Measurements from ENCODE around the gene SMAD3. TPM values are rescaled to one million over a fixed set of nuclear protein-coding genes. Genes with fewer than 3 reads are reported as not detected.
"Not testable (repeated sequence)": the region's sequence is repeated elsewhere in the genome, so short reads cannot be mapped to it uniquely, and the experiment has no call there.

The SMAD3 gene
- total RNA-seq, 2 donors from 2014 or later: 47.9 to 78.5 TPM

DNA sequence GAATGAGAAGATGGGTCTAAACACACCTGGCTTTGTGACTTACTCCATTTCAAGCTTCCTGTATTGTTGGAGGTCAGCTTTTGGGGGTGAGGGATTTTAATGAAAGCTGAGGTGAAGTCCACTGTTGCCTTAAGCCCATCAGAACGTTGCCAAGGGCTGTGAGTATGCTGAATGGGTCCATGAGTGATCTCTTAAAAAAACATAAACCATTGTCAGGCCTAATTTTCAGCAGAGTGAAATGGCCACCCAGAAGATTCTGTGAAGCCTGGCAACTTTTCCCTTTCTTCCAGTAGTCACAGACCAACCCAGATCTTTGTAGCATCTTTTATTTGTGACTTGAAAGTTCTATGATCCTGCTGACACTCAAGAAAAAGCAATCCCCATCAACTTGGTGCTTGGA, 87.0 kb downstream of the SMAD3 start:
- ATAC-seq (ENCODE audit: insufficient number of reproducible peaks, low FRiP score, low read depth): no peak
- no peak for DNase-seq (ENCODE audit: low spot score)
- Histone ChIP-seq H3K4me1 (ENCODE audit: control insufficient read depth in 1 of 2, low read depth in 2 of 2) (peaks cover 31 to 52% of the 10 kb centered on the region in 2 donors), H3K27ac (no peak overlapping the region), H3K9me3 (no peaks in the 10 kb centered on the region), H3K27me3 (replicated peaks; ENCODE audit: insufficient read depth) (no peaks in the 10 kb centered on the region), H3K36me3 (no peaks in the 10 kb centered on the region), H3K4me3 (no peak overlapping the region)
- TF ChIP-seq, protein P1, sequence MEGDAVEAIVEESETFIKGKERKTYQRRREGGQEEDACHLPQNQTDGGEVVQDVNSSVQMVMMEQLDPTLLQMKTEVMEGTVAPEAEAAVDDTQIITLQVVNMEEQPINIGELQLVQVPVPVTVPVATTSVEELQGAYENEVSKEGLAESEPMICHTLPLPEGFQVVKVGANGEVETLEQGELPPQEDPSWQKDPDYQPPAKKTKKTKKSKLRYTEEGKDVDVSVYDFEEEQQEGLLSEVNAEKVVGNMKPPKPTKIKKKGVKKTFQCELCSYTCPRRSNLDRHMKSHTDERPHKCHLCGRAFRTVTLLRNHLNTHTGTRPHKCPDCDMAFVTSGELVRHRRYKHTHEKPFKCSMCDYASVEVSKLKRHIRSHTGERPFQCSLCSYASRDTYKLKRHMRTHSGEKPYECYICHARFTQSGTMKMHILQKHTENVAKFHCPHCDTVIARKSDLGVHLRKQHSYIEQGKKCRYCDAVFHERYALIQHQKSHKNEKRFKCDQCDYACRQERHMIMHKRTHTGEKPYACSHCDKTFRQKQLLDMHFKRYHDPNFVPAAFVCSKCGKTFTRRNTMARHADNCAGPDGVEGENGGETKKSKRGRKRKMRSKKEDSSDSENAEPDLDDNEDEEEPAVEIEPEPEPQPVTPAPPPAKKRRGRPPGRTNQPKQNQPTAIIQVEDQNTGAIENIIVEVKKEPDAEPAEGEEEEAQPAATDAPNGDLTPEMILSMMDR (IDR thresholded peaks at IDR 0.05): no peak

DNA sequence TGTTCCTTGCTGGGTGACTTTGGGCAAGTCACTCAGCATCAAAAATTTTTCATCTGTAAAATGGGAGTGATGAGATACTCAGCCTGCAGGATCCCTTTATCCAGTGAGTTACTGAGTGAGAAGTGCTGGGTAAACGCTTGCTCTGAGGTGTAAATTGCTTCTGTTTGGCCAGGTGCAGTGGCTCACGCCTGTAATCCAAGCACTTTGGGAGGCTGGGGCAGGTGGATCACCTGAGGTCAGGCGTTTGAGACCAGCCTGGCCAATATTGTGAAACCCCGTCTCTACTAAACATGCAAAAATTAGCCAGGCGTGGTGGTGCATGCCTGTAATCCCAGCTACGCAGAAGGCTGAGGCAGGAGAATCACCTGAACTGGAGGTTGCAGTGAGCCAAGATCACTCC, 87.6 kb downstream of the SMAD3 start:
- H3K27me3 ChIP-seq (replicated peaks; ENCODE audit: insufficient read depth); H3K27ac ChIP-seq; DNase-seq (ENCODE audit: low spot score): not testable (repeated sequence)

DNA sequence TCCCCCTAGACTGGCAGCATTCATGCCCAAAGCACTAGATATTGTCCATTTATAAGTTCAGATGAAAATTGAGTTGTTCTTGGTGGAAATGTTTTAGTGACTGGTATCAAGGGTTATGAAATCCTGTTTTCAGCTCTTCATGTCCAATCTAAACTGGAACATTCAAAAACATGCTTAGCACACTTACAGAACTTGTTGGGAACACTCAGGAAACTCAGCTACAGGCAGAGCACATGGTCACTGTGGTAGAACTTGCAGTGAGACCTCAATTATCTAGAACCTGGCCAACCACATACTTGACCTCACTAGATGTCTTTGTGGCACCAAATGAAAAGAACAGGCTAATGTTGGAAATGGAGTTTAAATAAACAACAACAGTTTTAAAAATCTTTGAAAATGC, 88.8 kb downstream of the SMAD3 start:
- peaks cover 19 to 46% of the 10 kb centered on the region in 2 donors for H3K4me1 ChIP-seq (ENCODE audit: control insufficient read depth in 1 of 2, low read depth in 2 of 2)
- no peak for DNase-seq (ENCODE audit: low spot score)
- no peaks in the 10 kb centered on the region for H3K9me3 ChIP-seq
- no peak for ATAC-seq (ENCODE audit: insufficient number of reproducible peaks, low FRiP score, low read depth)
- H3K27ac ChIP-seq: no peak overlapping the region
- no peaks in the 10 kb centered on the region for H3K27me3 ChIP-seq (replicated peaks; ENCODE audit: insufficient read depth)
- TF ChIP-seq, protein P1 (IDR thresholded peaks at IDR 0.05): no peak
- H3K36me3 ChIP-seq: no peaks in the 10 kb centered on the region
- no peak overlapping the region for H3K4me3 ChIP-seq

More for the DNA sequence above, 87.6 kb downstream of the SMAD3 start:
- peaks cover 25 to 52% of the 10 kb centered on the region in 2 donors for H3K4me1 ChIP-seq (ENCODE audit: control insufficient read depth in 1 of 2, low read depth in 2 of 2)
- not testable (repeated sequence) for H3K4me3 ChIP-seq; H3K9me3 ChIP-seq; H3K36me3 ChIP-seq; ATAC-seq (ENCODE audit: insufficient number of reproducible peaks, low FRiP score, low read depth)

DNA sequence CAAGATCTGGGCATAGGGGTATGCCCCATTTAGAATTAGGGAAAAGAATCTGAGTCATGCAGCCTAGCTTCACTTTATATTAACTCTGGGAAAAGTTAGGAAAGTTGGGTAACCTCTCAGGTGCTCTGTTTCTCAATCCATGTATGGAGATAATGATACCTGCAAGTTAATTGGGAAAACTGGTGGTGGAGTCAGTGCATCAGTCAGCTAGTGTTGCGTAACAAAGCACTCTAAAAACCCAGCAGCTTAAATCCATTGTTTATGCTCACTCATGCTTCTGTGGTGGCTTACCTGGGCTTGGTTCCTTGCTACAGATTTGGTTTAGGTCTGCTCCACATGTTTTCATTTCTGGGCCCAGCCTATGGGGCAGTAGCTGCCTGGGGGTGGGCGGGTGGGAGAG, 91.0 kb downstream of the SMAD3 start:
- H3K4me1 ChIP-seq (ENCODE audit: control insufficient read depth in 1 of 2, low read depth in 2 of 2): peaks cover 4 to 31% of the 10 kb centered on the region in 2 donors
- TF ChIP-seq, protein P1 (IDR thresholded peaks at IDR 0.05): no peak
- H3K27me3 ChIP-seq (replicated peaks; ENCODE audit: insufficient read depth): no peaks in the 10 kb centered on the region
- H3K27ac ChIP-seq: no peak overlapping the region
- ATAC-seq (ENCODE audit: insufficient number of reproducible peaks, low FRiP score, low read depth) (no peak), DNase-seq (ENCODE audit: low spot score) (no peak)
- H3K4me3 ChIP-seq: no peak overlapping the region
- H3K9me3 ChIP-seq: no peaks in the 10 kb centered on the region
- H3K36me3 ChIP-seq: no peaks in the 10 kb centered on the region

DNA sequence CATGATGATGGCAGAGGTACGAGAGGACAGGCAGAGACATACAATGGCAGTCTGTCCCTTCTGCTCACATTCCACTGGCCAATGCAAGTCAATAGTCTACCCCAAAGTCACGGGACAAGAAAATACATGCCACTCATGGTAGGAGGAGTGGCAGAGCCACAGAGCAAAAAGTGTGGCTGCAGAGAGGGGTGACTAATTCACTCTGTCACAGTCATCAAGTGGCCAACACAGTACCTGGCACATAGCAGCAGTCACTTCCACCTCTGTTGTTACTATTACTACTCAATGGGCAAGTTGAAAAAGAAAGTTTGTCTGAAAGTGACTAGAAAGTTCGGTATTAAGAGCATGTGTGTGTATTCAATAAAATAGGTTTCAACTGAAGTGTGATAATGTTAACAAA, 91.4 kb downstream of the SMAD3 start:
- no peaks in the 10 kb centered on the region for H3K36me3 ChIP-seq
- no peaks in the 10 kb centered on the region for H3K27me3 ChIP-seq (replicated peaks; ENCODE audit: insufficient read depth)
- no peaks in the 10 kb centered on the region for H3K9me3 ChIP-seq
- peaks cover 4 to 31% of the 10 kb centered on the region in 2 donors for H3K4me1 ChIP-seq (ENCODE audit: control insufficient read depth in 1 of 2, low read depth in 2 of 2)
- TF ChIP-seq, protein P1 (IDR thresholded peaks at IDR 0.05): no peak
- no peak overlapping the region for H3K4me3 ChIP-seq
- ATAC-seq (ENCODE audit: insufficient number of reproducible peaks, low FRiP score, low read depth): no peak
- H3K27ac ChIP-seq: no peak overlapping the region
- no peak for DNase-seq (ENCODE audit: low spot score)
